GM18907 (cell line): ENCODE data around the gene DCDC2C.
"Not testable (repeated sequence)": the region's sequence is repeated elsewhere in the genome, so short reads cannot be mapped to it uniquely, and the experiment has no call there.

Source experiments
- ATAC-seq: cut with Tn5 transposase; IDR thresholded peaks from one replicate; pipeline ENCODE4 v1.9.1; 2021; ENCODE audit warnings: mild to moderate bottlenecking, moderate library complexity; ENCODE audit not compliant: unreplicated experiment

DCDC2C gene

GRCh38 chr2:3814706-3815245 is 111.4 kb downstream of the DCDC2C start:
- no peak for ATAC-seq

GRCh38 chr2:3817144-3817543 is 113.8 kb downstream of the DCDC2C start:
- ATAC-seq = not testable (repeated sequence)

- no peak for ATAC-seq
These were observed 120.4 kb downstream of the DCDC2C start for GRCh38 chr2:3823748-3824147.

- no peak for ATAC-seq
These were observed 124.5 kb downstream of the DCDC2C start for GRCh38 chr2:3827673-3828575.

- ATAC-seq = no peak
These were observed 127.4 kb downstream of the DCDC2C start for GRCh38 chr2:3830796-3831195.

GRCh38 chr2:3837086-3837485 is 133.7 kb downstream of the DCDC2C start:
- ATAC-seq = no peak

- no peak for ATAC-seq
These were observed 135.0 kb downstream of the DCDC2C start for GRCh38 chr2:3838348-3838747.

- no peak for ATAC-seq
These were observed 136.1 kb downstream of the DCDC2C start for GRCh38 chr2:3839476-3839875.

- ATAC-seq = no peak
These were observed 137.3 kb downstream of the DCDC2C start for GRCh38 chr2:3840611-3841155.

- no peak for ATAC-seq
These were observed 144.2 kb downstream of the DCDC2C start for GRCh38 chr2:3847397-3848052.

GRCh38 chr2:3848776-3849175 is 145.4 kb downstream of the DCDC2C start:
- ATAC-seq = no peak

GRCh38 chr2:3849213-3849612 is 145.8 kb downstream of the DCDC2C start:
- no peak for ATAC-seq

- no peak for ATAC-seq
These were observed 154.2 kb downstream of the DCDC2C start for GRCh38 chr2:3857576-3857975.

- ATAC-seq = no peak
These were observed 161.8 kb downstream of the DCDC2C start for GRCh38 chr2:3864943-3865865.

- no peak for ATAC-seq
These were observed 164.1 kb downstream of the DCDC2C start for GRCh38 chr2:3867469-3867868.

- no peak for ATAC-seq
These were observed 164.8 kb downstream of the DCDC2C start for GRCh38 chr2:3868012-3868805.

- no peak for ATAC-seq
These were observed 166.8 kb downstream of the DCDC2C start for GRCh38 chr2:3870222-3870621.

- ATAC-seq = no peak
These were observed 167.6 kb downstream of the DCDC2C start for GRCh38 chr2:3871002-3871401.

- no peak for ATAC-seq
These were observed 169.1 kb downstream of the DCDC2C start for GRCh38 chr2:3872451-3872850.

GRCh38 chr2:3873899-3874298 is 170.5 kb downstream of the DCDC2C start:
- ATAC-seq = no peak
